WTC11 (cell line): ENCODE data around the gene UBAC2. TPM values are rescaled to one million over a fixed set of nuclear protein-coding genes. Genes with fewer than 3 reads are reported as not detected.

ENCODE experiments used
- ATAC-seq: fragments of 200-7000 bp; cut with Tn5 transposase; 2 replicates; pipeline ENCODE4 v1.10.0; 2021; ENCODE audit warnings: mild to moderate bottlenecking, moderate library complexity
- CTCF ChIA-PET: fragments of 300-600 bp; sonication (Branson Sonifier 250); formaldehyde crosslinking; loops from one replicate; lab custom pipeline; 2021; ENCODE audit warnings: antibody characterized with exemption; lab: Charles Lee
- POLR2A ChIA-PET: fragments of 350-600 bp; sonication (Branson Sonifier 250); formaldehyde crosslinking; loops from one replicate; lab custom pipeline; 2021; ENCODE audit warnings: antibody characterized with exemption; lab: Charles Lee
- DNase-seq: peaks from one replicate; pipeline ENCODE4 v3.0.0; 2021; ENCODE audit warnings: low spot score
- H3K27ac Mint-ChIP-seq: 2 replicates; pipeline ENCODE4 v1.8.0; 2021; ENCODE audit warnings: mixed read lengths
- H3K27me3 Mint-ChIP-seq: 2 replicates; pipeline ENCODE4 v1.8.0; 2021; ENCODE audit warnings: low read depth, mild to moderate bottlenecking, moderate library complexity, mixed read lengths
- H3K36me3 Mint-ChIP-seq: 2 replicates; pipeline ENCODE4 v1.8.0; 2021; ENCODE audit warnings: mixed read lengths
- H3K4me1 Mint-ChIP-seq: 2 replicates; pipeline ENCODE4 v1.8.0; 2022; ENCODE audit warnings: mixed read lengths
- H3K4me3 Mint-ChIP-seq: 2 replicates; pipeline ENCODE4 v1.8.0; 2021; ENCODE audit warnings: mild to moderate bottlenecking, moderate library complexity, mixed read lengths
- H3K9me3 Mint-ChIP-seq: 2 replicates; pipeline ENCODE4 v1.8.0; 2021; ENCODE audit warnings: mixed read lengths
- AR ChIP-seq: fragments of 250-450 bp; sonication (Bioruptor Pico); IDR thresholded peaks from 2 replicates; pipeline ENCODE4 v1.9.0; 2021; ENCODE audit warnings: mild to moderate bottlenecking
- ATF6 ChIP-seq: sonication (generic); formaldehyde crosslinking; IDR thresholded peaks from 2 replicates; pipeline ENCODE4 v1.8.1; 2023; ENCODE audit warnings: mild to moderate bottlenecking, missing genetic modification reagents
- CBFB ChIP-seq: sonication (generic); formaldehyde crosslinking; IDR thresholded peaks from 2 replicates; pipeline ENCODE4 v1.8.1; 2022; ENCODE audit warnings: mild to moderate bottlenecking, low read depth, missing genetic modification reagents
- CDX4 ChIP-seq: fragments of 250-450 bp; sonication (Bioruptor Pico); IDR thresholded peaks from 2 replicates; pipeline ENCODE4 v1.9.0; 2021; ENCODE audit warnings: moderate library complexity, mild to moderate bottlenecking, inconsistent platforms, borderline replicate concordance
- CREM ChIP-seq: sonication (generic); formaldehyde crosslinking; IDR thresholded peaks from 2 replicates; pipeline ENCODE4 v1.8.1; 2022; ENCODE audit warnings: mild to moderate bottlenecking, missing genetic modification reagents, moderate library complexity
- EMX1 ChIP-seq: fragments of 250-450 bp; sonication (Bioruptor Pico); IDR thresholded peaks from 2 replicates; pipeline ENCODE4 v1.8.0; 2021; ENCODE audit warnings: mild to moderate bottlenecking
- ESRRA ChIP-seq: sonication (generic); formaldehyde crosslinking; IDR thresholded peaks from 2 replicates; pipeline ENCODE4 v1.8.1; 2022; ENCODE audit warnings: mild to moderate bottlenecking, missing genetic modification reagents, borderline replicate concordance
- ETV6 ChIP-seq: sonication (generic); formaldehyde crosslinking; IDR thresholded peaks from 2 replicates; pipeline ENCODE4 v1.8.1; 2022; ENCODE audit warnings: mild to moderate bottlenecking, missing genetic modification reagents
- JAZF1 ChIP-seq: fragments of 250-450 bp; sonication (Bioruptor Pico); IDR thresholded peaks from 2 replicates; pipeline ENCODE4 v1.9.0; 2021; ENCODE audit warnings: moderate library complexity, mild to moderate bottlenecking, inconsistent platforms
- NFYB ChIP-seq: sonication (generic); formaldehyde crosslinking; conservative IDR thresholded peaks from 2 replicates; pipeline ENCODE4 v1.8.0; 2022; ENCODE audit warnings: low read depth, missing genetic modification reagents
- NR1H2 ChIP-seq: sonication (generic); formaldehyde crosslinking; IDR thresholded peaks from 2 replicates; pipeline ENCODE4 v1.9.0; 2021; ENCODE audit warnings: mild to moderate bottlenecking, moderate library complexity, missing genetic modification reagents
- PREB ChIP-seq: sonication (generic); formaldehyde crosslinking; IDR thresholded peaks from 2 replicates; pipeline ENCODE4 v1.8.1; 2022; ENCODE audit warnings: mild to moderate bottlenecking, missing genetic modification reagents, moderate library complexity, borderline replicate concordance
- RELA ChIP-seq: sonication (generic); formaldehyde crosslinking; IDR thresholded peaks from 2 replicates; pipeline ENCODE4 v1.8.1; 2022; ENCODE audit warnings: missing genetic modification reagents, mild to moderate bottlenecking, borderline replicate concordance
- SP1 ChIP-seq: sonication (generic); formaldehyde crosslinking; conservative IDR thresholded peaks from 2 replicates; pipeline ENCODE4 v1.8.1; 2022; ENCODE audit warnings: missing genetic modification reagents
- TEAD1 ChIP-seq: sonication (generic); formaldehyde crosslinking; IDR thresholded peaks from 2 replicates; pipeline ENCODE4 v1.8.0; 2022; ENCODE audit warnings: mild to moderate bottlenecking, missing genetic modification reagents
- ZNF281 ChIP-seq: sonication (generic); formaldehyde crosslinking; IDR thresholded peaks from 2 replicates; pipeline ENCODE4 v1.8.0; 2023; ENCODE audit warnings: mild to moderate bottlenecking, missing genetic modification reagents
- ZNF317 ChIP-seq: sonication (generic); formaldehyde crosslinking; IDR thresholded peaks from 2 replicates; pipeline ENCODE4 v1.8.1; 2023; ENCODE audit warnings: low read depth, mild to moderate bottlenecking, moderate library complexity, missing genetic modification reagents, borderline replicate concordance
- ZNF416 ChIP-seq: fragments of 250-450 bp; sonication (Bioruptor Pico); IDR thresholded peaks from 2 replicates; pipeline ENCODE4 v1.9.0; 2021; ENCODE audit warnings: mild to moderate bottlenecking, inconsistent platforms
- total RNA-seq: library from RNA; stranded (reverse); gene quantifications from 3 replicates; pipeline ENCODE4 v1.2.3, GENCODE V29; 2021

Gene UBAC2
- total RNA-seq, 1 experiment from 2014 or later: 64.7 TPM

- Mint-ChIP-seq H3K4me3 (no peak overlapping the region), H3K27ac (no peak overlapping the region), H3K27me3 (no peaks in the 10 kb centered on the region), H3K36me3 (no peaks in the 10 kb centered on the region), H3K4me1 (no peaks in the 10 kb centered on the region), H3K9me3 (no peaks in the 10 kb centered on the region)
- DNase-seq: no peak
- TF ChIP-seq PREB (CRISPR knock-in tag) (no peak), TEAD1 (CRISPR knock-in tag) (no peak), ZNF416 (CRISPR knock-in tag) (no peak), NFYB (CRISPR knock-in tag) (no peak), RELA (CRISPR knock-in tag) (no peak), EMX1 (CRISPR knock-in tag) (no peak), SP1 (CRISPR knock-in tag) (no peak)
- no peak for ATAC-seq
- ChIA-PET POLR2A (no interaction called here), CTCF (interaction anchor here (0.9 to 1.1 kb wide), 2 partner anchors 115 to 236 kb away, joined by 3 to 4 read pairs; no protein-coding TSS in a partner anchor)
Observed at GRCh38 chr13:99151516-99151915, 49.1 kb upstream of the UBAC2 start.

GRCh38 chr13:99153219-99153618 is 47.4 kb upstream of the UBAC2 start:
- Mint-ChIP-seq H3K4me3 (no peak overlapping the region), H3K27ac (no peak overlapping the region), H3K36me3 (no peaks in the 10 kb centered on the region), H3K4me1 (no peaks in the 10 kb centered on the region), H3K27me3 (no peaks in the 10 kb centered on the region), H3K9me3 (no peaks in the 10 kb centered on the region)
- ATAC-seq: no peak
- DNase-seq: no peak
- TF ChIP-seq ESRRA: no peak
- no peak for TF ChIP-seq ZNF281
- no peak for TF ChIP-seq CREM (CRISPR knock-in tag)
- TF ChIP-seq CDX4 (CRISPR knock-in tag): no peak
- TF ChIP-seq ATF6 (CRISPR knock-in tag): no peak
- no peak for TF ChIP-seq CBFB (CRISPR knock-in tag)
- no peak for TF ChIP-seq NR1H2 (CRISPR knock-in tag)
- TF ChIP-seq AR (CRISPR knock-in tag): no peak
- no peak for TF ChIP-seq ETV6
- TF ChIP-seq SP1 (CRISPR knock-in tag): no peak
- TF ChIP-seq JAZF1 (CRISPR knock-in tag): no peak
- no peak for TF ChIP-seq ZNF317 (CRISPR knock-in tag)
- ChIA-PET CTCF (interaction anchor here (1.0 kb wide), 1 partner anchor 23 kb away, joined by 3 read pairs; no protein-coding TSS in a partner anchor), POLR2A (no interaction called here)
